ENCODE measurements around the gene CCSER1. TPM values are rescaled to one million over a fixed set of nuclear protein-coding genes. Genes with fewer than 3 reads are reported as not detected.
A peak's percentile ranks its signal among the peaks of the same experiment; 100 is the strongest.
"Not testable (repeated sequence)": the region's sequence is repeated elsewhere in the genome, so short reads cannot be mapped to it uniquely, and the experiment has no call there.

The CCSER1 gene
- polyA plus RNA-seq, 3 donors: 18.1 to 20.3 (median 20.3) TPM

- DNase-seq (ENCODE audit: extremely low read depth in 1 of 11, low read depth in 9 of 11, low spot score in 4 of 11): no peak
Observed at GRCh38 chr4:91447168-91447567, 1320.0 kb downstream of the CCSER1 start.

GRCh38 chr4:91448668-91449330, 1321.6 kb downstream of the CCSER1 start:
- no peak for DNase-seq (ENCODE audit: extremely low read depth in 1 of 11, low read depth in 9 of 11, low spot score in 4 of 11)

GRCh38 chr4:91454111-91454510, 1326.9 kb downstream of the CCSER1 start:
- DNase-seq (ENCODE audit: extremely low read depth in 1 of 11, low read depth in 9 of 11, low spot score in 4 of 11): no peak

DNA sequence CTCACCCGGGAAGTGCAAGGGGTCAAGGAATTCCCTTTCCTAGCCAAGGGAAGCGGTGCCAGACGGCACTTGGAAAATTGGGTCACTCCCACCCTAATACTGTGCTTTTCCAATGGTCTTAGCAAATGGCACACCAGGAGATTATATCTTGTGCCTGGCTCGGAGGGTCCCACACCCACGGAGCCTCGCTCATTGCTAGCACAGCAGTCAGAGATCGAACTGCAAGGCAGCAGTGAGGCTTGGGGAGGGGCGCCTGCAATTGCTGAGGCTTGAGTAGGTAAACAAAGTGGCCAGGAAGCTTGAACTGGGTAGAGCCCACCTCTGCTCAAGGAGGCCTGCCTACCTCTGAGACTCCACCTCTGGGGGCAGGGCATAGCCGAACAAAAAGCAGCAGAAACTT, 1335.4 kb downstream of the CCSER1 start:
- DNase-seq (ENCODE audit: extremely low read depth in 1 of 11, low read depth in 9 of 11, low spot score in 4 of 11): not testable (repeated sequence)

DNA sequence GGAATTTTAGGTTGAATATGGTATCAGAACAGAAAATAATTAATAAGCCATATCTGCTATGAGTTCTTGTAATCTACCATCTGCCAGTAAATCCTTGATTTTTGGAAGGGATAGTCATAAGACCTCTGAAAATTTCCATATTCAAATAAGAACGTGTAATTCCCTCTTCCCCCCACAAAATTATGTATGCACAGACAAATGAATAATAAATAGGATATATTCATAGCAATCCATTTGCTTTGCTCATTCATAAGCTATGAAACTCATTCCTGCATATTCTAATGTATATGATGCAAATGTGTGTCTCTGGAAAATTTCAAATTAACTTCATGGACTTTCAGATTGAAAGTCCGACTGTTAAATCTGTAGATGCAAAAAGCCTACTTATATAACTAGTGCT, 1343.5 kb downstream of the CCSER1 start:
- no peak for DNase-seq (ENCODE audit: extremely low read depth in 1 of 11, low read depth in 9 of 11, low spot score in 4 of 11)

DNA sequence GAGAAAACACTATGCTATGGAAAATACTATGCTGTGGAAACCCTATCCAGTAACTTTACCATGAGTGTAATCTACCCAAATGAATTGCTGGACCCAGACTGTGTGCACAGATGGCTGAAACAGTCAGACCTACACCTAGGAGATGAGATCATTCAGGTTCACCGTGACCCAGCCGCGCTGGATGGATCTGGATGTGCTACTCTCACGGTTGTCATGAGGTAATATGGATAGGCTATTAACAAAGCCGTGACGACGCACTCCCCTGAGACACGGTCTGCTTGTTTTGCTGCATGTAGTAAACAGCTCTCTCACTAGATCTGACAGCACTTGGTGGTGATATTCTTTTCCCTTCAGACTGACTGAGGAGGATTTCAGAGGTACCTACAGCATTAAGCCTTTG, 1344.1 kb downstream of the CCSER1 start:
- peak in 1 of 11 donors; percentile 20 for DNase-seq (ENCODE audit: extremely low read depth in 1 of 11, low read depth in 9 of 11, low spot score in 4 of 11)

DNA sequence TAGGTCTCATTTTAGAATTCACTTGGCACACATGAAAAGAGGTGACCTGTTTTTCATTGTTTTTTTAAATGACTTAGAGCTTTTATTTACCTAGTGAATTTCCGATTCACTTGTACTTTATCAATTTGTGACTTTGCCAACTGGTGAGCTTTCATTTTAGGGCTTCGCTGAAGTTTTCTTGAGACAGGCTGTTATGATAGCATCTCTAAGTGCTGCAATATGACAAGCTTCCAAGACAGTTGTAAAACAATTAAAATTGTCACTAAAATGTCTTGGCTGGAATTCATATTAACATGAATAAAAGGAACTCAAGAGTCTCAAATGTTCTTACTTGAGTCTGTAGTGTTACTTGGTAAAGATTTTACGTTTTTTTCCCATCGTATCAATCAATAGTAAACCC, 1344.9 kb downstream of the CCSER1 start:
- DNase-seq (ENCODE audit: extremely low read depth in 1 of 11, low read depth in 9 of 11, low spot score in 4 of 11): no peak

DNA sequence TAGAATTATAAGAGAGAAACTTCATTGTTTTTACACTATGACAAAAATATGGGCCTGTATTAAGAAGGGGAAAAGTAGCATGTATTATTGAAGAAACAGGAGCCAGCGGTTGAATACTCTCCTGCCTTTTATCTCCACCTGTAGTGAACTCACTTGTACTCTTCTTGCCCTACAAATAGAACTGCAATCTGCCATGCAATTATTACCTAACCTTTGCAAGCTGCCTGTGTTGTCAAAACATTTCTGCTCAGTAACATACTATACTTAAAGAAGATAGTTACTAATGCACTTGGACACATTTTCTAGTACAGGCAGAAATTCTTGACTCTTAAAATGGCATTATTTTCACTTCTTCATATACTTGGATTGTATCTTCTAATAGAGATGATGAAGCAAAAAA, 1358.2 kb downstream of the CCSER1 start:
- DNase-seq (ENCODE audit: extremely low read depth in 1 of 11, low read depth in 9 of 11, low spot score in 4 of 11): no peak

DNA sequence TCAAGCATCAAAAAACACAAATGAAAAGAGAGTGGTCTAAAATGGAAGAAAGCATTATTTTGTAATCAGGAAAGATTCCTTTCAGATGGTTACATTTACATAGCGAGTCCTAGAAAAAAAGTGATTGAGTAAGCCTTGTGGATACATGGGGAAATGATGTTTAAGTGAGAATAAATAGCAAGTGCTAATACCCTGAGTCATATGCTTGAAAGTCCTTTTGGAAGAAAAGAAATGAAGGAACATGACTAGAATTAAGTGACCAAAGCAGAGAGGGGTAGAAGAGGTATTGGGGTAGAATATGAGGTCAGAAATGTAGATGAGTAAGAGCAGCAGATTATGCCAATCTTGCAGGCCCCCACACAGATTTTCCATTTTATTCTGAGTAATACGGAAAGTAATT, 1361.8 kb downstream of the CCSER1 start:
- no peak for DNase-seq (ENCODE audit: extremely low read depth in 1 of 11, low read depth in 9 of 11, low spot score in 4 of 11)

DNA sequence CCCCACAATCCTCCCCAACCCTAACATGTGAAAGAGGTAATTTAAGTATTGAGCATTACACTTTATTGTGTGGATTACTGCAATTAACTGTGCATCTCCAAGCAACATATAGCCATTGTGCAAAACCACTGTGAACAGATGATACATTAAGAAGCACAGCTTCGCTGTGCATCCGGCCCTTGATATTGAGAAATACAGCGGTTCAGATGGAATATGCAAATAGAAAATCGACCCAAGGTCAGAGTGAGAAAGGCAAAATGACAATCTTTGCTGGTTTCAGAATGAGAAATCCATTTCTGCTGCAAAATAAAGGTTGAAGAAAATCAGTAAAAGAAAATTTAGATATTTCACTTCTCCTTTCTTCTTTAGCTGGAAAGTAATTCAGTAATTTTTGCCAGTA, 1370.7 kb downstream of the CCSER1 start:
- DNase-seq (ENCODE audit: extremely low read depth in 1 of 11, low read depth in 9 of 11, low spot score in 4 of 11): no peak

- DNase-seq (ENCODE audit: extremely low read depth in 1 of 11, low read depth in 9 of 11, low spot score in 4 of 11): no peak
Observed at GRCh38 chr4:91502365-91502764, 1375.2 kb downstream of the CCSER1 start.

- DNase-seq (ENCODE audit: extremely low read depth in 1 of 11, low read depth in 9 of 11, low spot score in 4 of 11): no peak
Observed at GRCh38 chr4:91513326-91513725, 1386.1 kb downstream of the CCSER1 start.

GRCh38 chr4:91519155-91519554, 1392.0 kb downstream of the CCSER1 start:
- DNase-seq (ENCODE audit: extremely low read depth in 1 of 11, low read depth in 9 of 11, low spot score in 4 of 11): no peak

- no peak for DNase-seq (ENCODE audit: extremely low read depth in 1 of 11, low read depth in 9 of 11, low spot score in 4 of 11)
Observed at GRCh38 chr4:91525621-91526020, 1398.4 kb downstream of the CCSER1 start.

DNA sequence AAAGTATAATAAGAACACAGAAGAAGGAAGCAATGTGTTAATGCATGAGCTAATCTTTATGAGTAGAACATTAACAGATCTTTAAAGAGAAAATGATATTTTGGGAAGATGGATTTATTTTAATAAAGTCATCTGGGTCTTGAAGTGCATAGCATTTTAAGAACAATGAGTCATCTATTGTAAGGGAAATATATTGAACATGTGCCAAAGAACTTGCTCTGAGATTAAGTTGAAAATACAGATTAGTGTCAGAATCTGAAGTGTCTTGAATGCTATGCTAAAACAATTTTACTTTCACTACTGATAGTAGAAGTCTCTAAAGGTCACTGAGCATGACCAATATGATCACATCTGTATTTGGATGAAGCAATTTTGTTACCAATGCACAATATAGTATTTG, 1399.9 kb downstream of the CCSER1 start:
- DNase-seq (ENCODE audit: extremely low read depth in 1 of 11, low read depth in 9 of 11, low spot score in 4 of 11): no peak

- no peak for DNase-seq (ENCODE audit: extremely low read depth in 1 of 11, low read depth in 9 of 11, low spot score in 4 of 11)
Observed at GRCh38 chr4:91567594-91567993, 1440.4 kb downstream of the CCSER1 start.

DNA sequence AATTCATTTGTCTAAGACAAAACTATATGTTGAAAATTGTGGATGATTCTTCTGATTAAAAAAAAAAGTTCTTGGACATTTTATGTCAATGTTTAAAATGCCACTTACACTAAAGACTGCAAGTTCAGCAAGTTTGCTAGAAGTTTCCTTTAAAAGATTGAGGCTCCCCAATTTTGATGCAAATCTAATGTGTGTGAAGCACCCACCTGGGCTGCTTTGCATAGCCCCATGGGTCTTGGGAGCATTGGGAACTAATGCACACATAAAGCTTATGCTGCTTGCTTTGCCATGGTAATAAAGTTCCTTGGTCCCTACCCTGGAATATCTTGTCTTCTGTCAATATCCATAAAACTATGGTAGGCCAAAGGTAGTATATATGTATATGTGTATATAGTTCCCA, 1450.7 kb downstream of the CCSER1 start:
- no peak for DNase-seq (ENCODE audit: extremely low read depth in 1 of 11, low read depth in 9 of 11, low spot score in 4 of 11)

- DNase-seq (ENCODE audit: extremely low read depth in 1 of 11, low read depth in 9 of 11, low spot score in 4 of 11): no peak
Observed at GRCh38 chr4:91590260-91590659, 1463.1 kb downstream of the CCSER1 start.

- DNase-seq (ENCODE audit: extremely low read depth in 1 of 11, low read depth in 9 of 11, low spot score in 4 of 11): no peak
Observed at GRCh38 chr4:91592125-91592524, 1464.9 kb downstream of the CCSER1 start.

GRCh38 chr4:91596718-91597117, 1469.5 kb downstream of the CCSER1 start:
- no peak for DNase-seq (ENCODE audit: extremely low read depth in 1 of 11, low read depth in 9 of 11, low spot score in 4 of 11)

- no peak for DNase-seq (ENCODE audit: extremely low read depth in 1 of 11, low read depth in 9 of 11, low spot score in 4 of 11)
Observed at GRCh38 chr4:91598696-91599095, 1471.5 kb downstream of the CCSER1 start.

- DNase-seq (ENCODE audit: extremely low read depth in 1 of 11, low read depth in 9 of 11, low spot score in 4 of 11): no peak
Observed at GRCh38 chr4:91600301-91600700, 1473.1 kb downstream of the CCSER1 start.

Measured in renal cortex interstitium (tissue), 11 donors.